ENCODE measurements around the gene SPHK1.

The SPHK1 gene

DNA sequence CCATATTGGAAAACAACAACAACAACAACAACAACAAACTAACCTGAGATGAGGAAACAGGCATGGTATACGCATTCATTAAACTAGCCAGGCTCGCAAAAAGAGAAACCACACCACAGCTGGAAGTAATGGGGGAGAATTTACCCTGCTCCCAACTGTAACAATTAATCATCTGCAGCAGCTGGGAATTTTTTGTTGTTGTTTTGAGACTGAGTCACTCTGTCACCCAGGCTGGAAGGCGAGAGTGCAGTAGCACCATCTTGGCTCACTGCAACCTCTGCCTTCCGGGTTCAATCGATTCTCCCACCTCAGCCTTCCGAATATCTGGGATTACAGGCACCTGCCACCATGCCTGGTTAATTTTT lies 47.0 kb upstream of the SPHK1 start:
- peaks cover 2% of the 10 kb centered on the region for H3K79me1 ChIP-seq (ENCODE audit: low read depth, low read length)
- H2BK120ac ChIP-seq (ENCODE audit: low read depth, low read length), result no peak overlapping the region
- peaks cover 5 to 39% of the 10 kb centered on the region in 2 donors for H3K36me3 ChIP-seq (replicated peaks in 1 of 2; ENCODE audit: control insufficient read depth in 2 of 2, insufficient read depth in 2 of 2, low read length in 2 of 2)
- H2AFZ ChIP-seq (ENCODE audit: low read length), result no peak overlapping the region
- DNase-seq (ENCODE audit: low spot score), result no peak
- H3K4me2 ChIP-seq (ENCODE audit: insufficient read depth, low read length, poor library complexity, severe bottlenecking), result no peak overlapping the region
- no peak overlapping the region for H4K91ac ChIP-seq (ENCODE audit: low read depth, low read length, poor library complexity)
- H3K27me3 ChIP-seq (ENCODE audit: control insufficient read depth in 3 of 3, insufficient read depth in 3 of 3, low read depth in 1 of 3, low read length in 3 of 3), result no peaks in the 10 kb centered on the region
- H3K9me3 ChIP-seq (replicated peaks in 1 of 2; ENCODE audit: control insufficient read depth in 2 of 2, insufficient read depth in 1 of 2, low read depth in 1 of 2, low read length in 2 of 2), result peaks cover 0 to 2% of the 10 kb centered on the region in 2 donors
- no peak overlapping the region for H3K14ac ChIP-seq (ENCODE audit: low read length)
- no peak overlapping the region for H4K8ac ChIP-seq (ENCODE audit: low read depth, low read length)
- no CpG with 5 or more reads among the region's 6 CpGs for WGBS, 2 donors (ENCODE audit: extremely low coverage in 2 of 2, insufficient read length in 2 of 2, insufficient replicate concordance in 1 of 2)
- no peak overlapping the region for H3K9ac ChIP-seq (ENCODE audit: low read depth, low read length, poor library complexity)
- H2BK15ac ChIP-seq (ENCODE audit: low read length), result no peak overlapping the region
- no peak overlapping the region for H3K18ac ChIP-seq (ENCODE audit: low read length)
- H2AK5ac ChIP-seq (ENCODE audit: low read depth, low read length), result no peak overlapping the region
- no peak overlapping the region for H3K4me3 ChIP-seq (ENCODE audit: low read length in 2 of 2)
- no peak overlapping the region for H3K4ac ChIP-seq (ENCODE audit: low read length)
- H3K23ac ChIP-seq (ENCODE audit: low read depth, low read length, poor library complexity), result no peak overlapping the region
- H2BK12ac ChIP-seq (ENCODE audit: low read length), result no peak overlapping the region
- no peak overlapping the region for H2BK5ac ChIP-seq (ENCODE audit: low read length)
- peak overlapping the region; percentile 41 for H3K27ac ChIP-seq (replicated peaks; ENCODE audit: low read length)
- H3K4me1 ChIP-seq (ENCODE audit: control insufficient read depth in 2 of 2, insufficient read depth in 1 of 2, low read depth in 1 of 2, low read length in 2 of 2), result peaks cover 0 to 11% of the 10 kb centered on the region in 2 donors

DNA sequence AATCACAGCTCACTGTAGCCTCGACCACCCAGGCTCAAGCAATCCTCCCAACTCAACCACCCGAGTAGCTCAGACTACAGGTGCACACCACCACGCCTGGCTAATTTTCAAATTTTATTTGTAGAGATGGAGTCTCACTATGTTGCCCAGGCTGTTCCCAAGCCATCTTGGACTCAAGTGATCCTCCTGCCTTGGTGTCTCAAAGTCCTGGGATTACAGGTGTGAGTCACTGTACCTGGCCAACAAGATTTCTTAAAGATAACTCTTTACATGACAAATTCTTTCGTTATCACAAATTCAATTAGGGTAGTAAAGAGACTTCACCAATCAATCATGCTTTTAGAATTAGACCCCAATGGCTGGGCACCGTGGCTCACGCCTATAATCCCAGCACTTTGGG lies 43.1 kb upstream of the SPHK1 start:
- WGBS, 2 donors (ENCODE audit: extremely low coverage in 2 of 2, insufficient read length in 2 of 2, insufficient replicate concordance in 1 of 2), result no CpG with 5 or more reads among the region's 6 CpGs
- H3K27me3 ChIP-seq (ENCODE audit: control insufficient read depth in 3 of 3, insufficient read depth in 3 of 3, low read depth in 1 of 3, low read length in 3 of 3), result no peaks in the 10 kb centered on the region
- H2AFZ ChIP-seq (ENCODE audit: low read length), result no peak overlapping the region
- H3K4me1 ChIP-seq (ENCODE audit: control insufficient read depth in 2 of 2, insufficient read depth in 1 of 2, low read depth in 1 of 2, low read length in 2 of 2), result peaks cover 0 to 5% of the 10 kb centered on the region in 2 donors
- H3K4ac ChIP-seq (ENCODE audit: low read length), result no peak overlapping the region
- H2AK5ac ChIP-seq (ENCODE audit: low read depth, low read length), result no peak overlapping the region
- no peak overlapping the region for H2BK12ac ChIP-seq (ENCODE audit: low read length)
- H3K23ac ChIP-seq (ENCODE audit: low read depth, low read length, poor library complexity), result no peak overlapping the region
- no peak overlapping the region for H2BK120ac ChIP-seq (ENCODE audit: low read depth, low read length)
- DNase-seq (ENCODE audit: low spot score), result no peak
- no peak overlapping the region for H3K9ac ChIP-seq (ENCODE audit: low read depth, low read length, poor library complexity)
- H4K8ac ChIP-seq (ENCODE audit: low read depth, low read length), result no peak overlapping the region
- no peak overlapping the region for H3K4me2 ChIP-seq (ENCODE audit: insufficient read depth, low read length, poor library complexity, severe bottlenecking)
- H3K36me3 ChIP-seq (replicated peaks in 1 of 2; ENCODE audit: control insufficient read depth in 2 of 2, insufficient read depth in 2 of 2, low read length in 2 of 2), result peaks cover 12 to 55% of the 10 kb centered on the region in 2 donors
- H2BK15ac ChIP-seq (ENCODE audit: low read length), result no peak overlapping the region
- no peak overlapping the region for H3K14ac ChIP-seq (ENCODE audit: low read length)
- no peak overlapping the region for H3K27ac ChIP-seq (replicated peaks; ENCODE audit: low read length)
- H4K91ac ChIP-seq (ENCODE audit: low read depth, low read length, poor library complexity), result no peak overlapping the region
- H2BK5ac ChIP-seq (ENCODE audit: low read length), result no peak overlapping the region
- H3K79me1 ChIP-seq (ENCODE audit: low read depth, low read length), result peaks cover 2% of the 10 kb centered on the region
- H3K9me3 ChIP-seq (replicated peaks in 1 of 2; ENCODE audit: control insufficient read depth in 2 of 2, insufficient read depth in 1 of 2, low read depth in 1 of 2, low read length in 2 of 2), result peaks cover 0 to 2% of the 10 kb centered on the region in 2 donors
- no peak overlapping the region for H3K4me3 ChIP-seq (ENCODE audit: low read length in 2 of 2)
- no peak overlapping the region for H3K18ac ChIP-seq (ENCODE audit: low read length)

DNA sequence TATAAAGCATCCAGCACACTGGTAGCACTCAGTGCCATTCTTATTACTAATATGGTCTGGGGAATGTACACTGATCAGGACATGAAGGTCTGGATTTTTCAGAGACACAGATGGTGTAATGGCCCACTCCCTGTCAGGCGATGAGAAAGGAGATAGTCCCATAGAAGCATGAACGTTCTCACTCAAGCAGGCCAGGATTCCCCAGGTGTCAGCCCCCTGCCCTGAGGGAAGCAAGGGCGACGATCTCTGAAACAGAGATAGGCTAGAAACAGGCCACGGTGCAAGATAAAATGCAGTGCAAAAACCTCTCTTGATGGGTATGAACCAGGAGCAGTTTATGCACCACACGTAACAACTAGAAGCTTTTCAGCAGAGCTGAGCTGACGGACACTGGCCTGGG lies 41.3 kb upstream of the SPHK1 start:
- peaks cover 0 to 2% of the 10 kb centered on the region in 2 donors for H3K9me3 ChIP-seq (replicated peaks in 1 of 2; ENCODE audit: control insufficient read depth in 2 of 2, insufficient read depth in 1 of 2, low read depth in 1 of 2, low read length in 2 of 2)
- H3K36me3 ChIP-seq (replicated peaks in 1 of 2; ENCODE audit: control insufficient read depth in 2 of 2, insufficient read depth in 2 of 2, low read length in 2 of 2), result peaks cover 15 to 71% of the 10 kb centered on the region in 2 donors
- H3K9ac ChIP-seq (ENCODE audit: low read depth, low read length, poor library complexity), result no peak overlapping the region
- H2AK5ac ChIP-seq (ENCODE audit: low read depth, low read length), result no peak overlapping the region
- no peak overlapping the region for H2BK15ac ChIP-seq (ENCODE audit: low read length)
- no peak overlapping the region for H4K8ac ChIP-seq (ENCODE audit: low read depth, low read length)
- no peak overlapping the region for H2BK12ac ChIP-seq (ENCODE audit: low read length)
- no peak overlapping the region for H3K4me2 ChIP-seq (ENCODE audit: insufficient read depth, low read length, poor library complexity, severe bottlenecking)
- no peak overlapping the region for H4K91ac ChIP-seq (ENCODE audit: low read depth, low read length, poor library complexity)
- no peak overlapping the region for H2BK5ac ChIP-seq (ENCODE audit: low read length)
- no peak overlapping the region for H2AFZ ChIP-seq (ENCODE audit: low read length)
- H3K27ac ChIP-seq (replicated peaks; ENCODE audit: low read length), result no peak overlapping the region
- H2BK120ac ChIP-seq (ENCODE audit: low read depth, low read length), result no peak overlapping the region
- H3K4ac ChIP-seq (ENCODE audit: low read length), result no peak overlapping the region
- no peak overlapping the region for H3K14ac ChIP-seq (ENCODE audit: low read length)
- no peak overlapping the region for H3K4me3 ChIP-seq (ENCODE audit: low read length in 2 of 2)
- peaks cover 2% of the 10 kb centered on the region for H3K79me1 ChIP-seq (ENCODE audit: low read depth, low read length)
- H3K23ac ChIP-seq (ENCODE audit: low read depth, low read length, poor library complexity), result no peak overlapping the region
- no peaks in the 10 kb centered on the region for H3K4me1 ChIP-seq (ENCODE audit: control insufficient read depth in 2 of 2, insufficient read depth in 1 of 2, low read depth in 1 of 2, low read length in 2 of 2)
- WGBS, 2 donors (ENCODE audit: extremely low coverage in 2 of 2, insufficient read length in 2 of 2, insufficient replicate concordance in 1 of 2), result no CpG with 5 or more reads among the region's 7 CpGs
- H3K18ac ChIP-seq (ENCODE audit: low read length), result no peak overlapping the region
- H3K27me3 ChIP-seq (ENCODE audit: control insufficient read depth in 3 of 3, insufficient read depth in 3 of 3, low read depth in 1 of 3, low read length in 3 of 3), result no peaks in the 10 kb centered on the region
- no peak for DNase-seq (ENCODE audit: low spot score)

DNA sequence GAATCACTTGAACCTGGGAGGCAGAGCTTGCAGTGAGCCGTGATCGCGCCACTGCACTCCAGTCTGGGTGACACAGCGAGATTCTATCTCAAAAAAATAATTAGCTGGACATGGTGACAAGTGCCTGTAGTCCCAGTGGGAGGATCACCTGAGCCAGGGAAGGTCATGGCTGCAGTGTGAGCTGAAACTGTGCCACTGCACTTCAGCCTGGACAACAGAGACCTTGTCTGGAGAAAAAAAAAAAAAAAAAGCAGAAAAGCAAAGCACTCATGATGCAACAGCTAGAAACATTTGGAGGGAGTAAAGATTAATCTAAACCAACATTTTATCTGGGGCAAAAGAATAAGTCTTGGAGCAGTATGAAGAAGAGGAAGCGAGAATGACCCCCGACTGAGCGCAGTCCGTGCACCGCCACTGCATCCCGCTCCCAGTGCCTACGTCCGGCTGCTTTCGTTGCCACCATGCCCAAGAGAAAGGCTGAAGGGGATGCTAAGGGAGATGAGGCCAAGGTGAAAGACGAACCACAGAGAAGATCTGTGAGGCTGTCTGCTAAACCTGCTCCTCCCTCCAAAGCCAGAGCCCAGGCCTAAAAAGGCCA lies 38.9 kb upstream of the SPHK1 start:
- no peak overlapping the region for H2AK5ac ChIP-seq (ENCODE audit: low read depth, low read length)
- no peak overlapping the region for H3K4me3 ChIP-seq (ENCODE audit: low read length in 2 of 2)
- H3K23ac ChIP-seq (ENCODE audit: low read depth, low read length, poor library complexity), result no peak overlapping the region
- H2BK12ac ChIP-seq (ENCODE audit: low read length), result no peak overlapping the region
- H3K36me3 ChIP-seq (replicated peaks in 1 of 2; ENCODE audit: control insufficient read depth in 2 of 2, insufficient read depth in 2 of 2, low read length in 2 of 2), result peaks cover 15 to 70% of the 10 kb centered on the region in 2 donors
- H3K14ac ChIP-seq (ENCODE audit: low read length), result no peak overlapping the region
- no peak overlapping the region for H2BK120ac ChIP-seq (ENCODE audit: low read depth, low read length)
- H4K91ac ChIP-seq (ENCODE audit: low read depth, low read length, poor library complexity), result no peak overlapping the region
- WGBS, 2 donors (ENCODE audit: extremely low coverage in 2 of 2, insufficient read length in 2 of 2, insufficient replicate concordance in 1 of 2), result no CpG with 5 or more reads among the region's 14 CpGs
- H4K8ac ChIP-seq (ENCODE audit: low read depth, low read length), result no peak overlapping the region
- no peak for DNase-seq (ENCODE audit: low spot score)
- no peaks in the 10 kb centered on the region for H3K79me1 ChIP-seq (ENCODE audit: low read depth, low read length)
- no peak overlapping the region for H3K4ac ChIP-seq (ENCODE audit: low read length)
- no peak overlapping the region for H3K27ac ChIP-seq (replicated peaks; ENCODE audit: low read length)
- H3K4me1 ChIP-seq (ENCODE audit: control insufficient read depth in 2 of 2, insufficient read depth in 1 of 2, low read depth in 1 of 2, low read length in 2 of 2), result no peaks in the 10 kb centered on the region
- no peak overlapping the region for H3K18ac ChIP-seq (ENCODE audit: low read length)
- H2BK15ac ChIP-seq (ENCODE audit: low read length), result no peak overlapping the region
- no peak overlapping the region for H3K4me2 ChIP-seq (ENCODE audit: insufficient read depth, low read length, poor library complexity, severe bottlenecking)
- no peaks in the 10 kb centered on the region for H3K27me3 ChIP-seq (ENCODE audit: control insufficient read depth in 3 of 3, insufficient read depth in 3 of 3, low read depth in 1 of 3, low read length in 3 of 3)
- H2BK5ac ChIP-seq (ENCODE audit: low read length), result no peak overlapping the region
- peaks cover 0 to 2% of the 10 kb centered on the region in 2 donors for H3K9me3 ChIP-seq (replicated peaks in 1 of 2; ENCODE audit: control insufficient read depth in 2 of 2, insufficient read depth in 1 of 2, low read depth in 1 of 2, low read length in 2 of 2)
- H2AFZ ChIP-seq (ENCODE audit: low read length), result no peak overlapping the region
- no peak overlapping the region for H3K9ac ChIP-seq (ENCODE audit: low read depth, low read length, poor library complexity)

Measured in neuronal stem cell (in vitro differentiated cells).